Caco-2 (cell line): Measurements from ENCODE around the gene ZNF365. TPM values are rescaled to one million over a fixed set of nuclear protein-coding genes. Genes with fewer than 3 reads are reported as not detected.

Experiments
- BruUV-seq: library from RNA; stranded (reverse); fragments of 400-500 nt; replicated peaks from 2 replicates; lab custom pipeline; 2021; lab: Mats Ljungman, UMichigan
- CTCF ChIA-PET: fragments of 300-600 bp; sonication (Branson Sonifier 250); formaldehyde crosslinking; loops from one replicate; lab custom pipeline; 2022; ENCODE audit warnings: antibody characterized with exemption; lab: Charles Lee
- POLR2A ChIA-PET: fragments of 300-600 bp; sonication (Branson Sonifier 250); formaldehyde crosslinking; loops from one replicate; lab custom pipeline; 2022; ENCODE audit warnings: antibody characterized with exemption; lab: Charles Lee
- DNase-seq, 2 experiments: peaks; one replicate each; pipeline versions ENCODE4 v3.0.0 to v3.0.0-alpha.2; 2020 to 2022
- H3K27me3 ChIP-seq: replicated peaks from 2 replicates; pipeline ENCODE4 v1.6.0; 2011; ENCODE audit warnings: low read length; ENCODE audit not compliant: control insufficient read depth, insufficient read depth
- H3K36me3 ChIP-seq: 2 replicates; pipeline ENCODE4 v1.5.1; 2011; ENCODE audit warnings: low read length; ENCODE audit not compliant: control insufficient read depth, insufficient read depth
- H3K4me1 ChIP-seq: fragments of 250-450 bp; sonication (Bioruptor Pico); 2 replicates; pipeline ENCODE4 v1.5.1; 2020; ENCODE audit warnings: mild to moderate bottlenecking
- H3K4me3 ChIP-seq: 2 replicates; pipeline ENCODE4 v1.5.1; 2011; ENCODE audit warnings: low read depth, mild to moderate bottlenecking, control low read depth, low read length
- H3K9me3 ChIP-seq: fragments of 250-450 bp; sonication (Bioruptor Pico); 2 replicates; pipeline ENCODE4 v1.5.1; 2020; ENCODE audit warnings: mild to moderate bottlenecking, moderate library complexity
- H3K27ac Mint-ChIP-seq: one replicate; pipeline ENCODE4 v1.8.0; 2022; ENCODE audit warnings: mixed read lengths; ENCODE audit not compliant: unreplicated experiment
- H3K27me3 Mint-ChIP-seq: one replicate; pipeline ENCODE4 v1.8.0; 2022; ENCODE audit warnings: mixed read lengths; ENCODE audit not compliant: insufficient read depth, unreplicated experiment
- H3K36me3 Mint-ChIP-seq: one replicate; pipeline ENCODE4 v1.8.0; 2022; ENCODE audit warnings: mild to moderate bottlenecking, mixed read lengths; ENCODE audit not compliant: insufficient read depth, unreplicated experiment
- H3K4me1 Mint-ChIP-seq: one replicate; pipeline ENCODE4 v1.8.0; 2022; ENCODE audit warnings: low read depth, mixed read lengths; ENCODE audit not compliant: unreplicated experiment
- H3K4me3 Mint-ChIP-seq: one replicate; pipeline ENCODE4 v1.8.0; 2022; ENCODE audit warnings: mild to moderate bottlenecking, moderate library complexity, mixed read lengths; ENCODE audit not compliant: unreplicated experiment
- H3K9me3 Mint-ChIP-seq: one replicate; pipeline ENCODE4 v1.8.0; 2022; ENCODE audit warnings: mixed read lengths; ENCODE audit not compliant: unreplicated experiment
- intact Hi-C: fragments of 100-400 bp; cut with micrococcal nuclease; formaldehyde crosslinking; loops from one replicate; pipeline ENCODE4 v1.10.0; 2022; ENCODE audit not compliant: unreplicated experiment
- total RNA-seq: library from RNA; stranded (reverse); gene quantifications from 2 replicates; pipeline ENCODE4 v1.2.3, GENCODE V29; 2022
- TF ChIP-seq, protein P1 (sequence below), 2 experiments: fragments of 200-600 bp in 1 of 2; IDR thresholded peaks; 1 replicate in 1 of 2; 2 replicates in 1 of 2; pipeline versions ENCODE4 v1.5.1 to v1.8.0; 2011 to 2022; ENCODE audit warnings: antibody characterized with exemption in 1 of 2, control low read depth in 1 of 2, inconsistent platforms in 1 of 2, low read depth in 1 of 2, low read length in 1 of 2, mild to moderate bottlenecking in 1 of 2, moderate library complexity in 1 of 2; ENCODE audit not compliant: insufficient read depth in 1 of 2, severe bottlenecking in 1 of 2, unreplicated experiment in 1 of 2

ZNF365 gene
- total RNA-seq, 1 experiment from 2014 or later = not detected

GRCh38 chr10:62433901-62434300, 59.7 kb downstream of the ZNF365 start:
- H3K9me3 Mint-ChIP-seq = peaks cover 3% of the 10 kb centered on the region
- no peaks in the 10 kb centered on the region for H3K36me3 ChIP-seq
- no peaks in the 10 kb centered on the region for H3K4me1 ChIP-seq
- H3K4me3 ChIP-seq = no peak overlapping the region
- H3K27me3 ChIP-seq = no peaks in the 10 kb centered on the region
- intact Hi-C loops = loop anchor here (10.0 kb wide), 1 partner anchor 131 kb away; no protein-coding TSS in a partner anchor
- H3K4me1 Mint-ChIP-seq = no peaks in the 10 kb centered on the region
- no peaks in the 10 kb centered on the region for H3K9me3 ChIP-seq
- no peak overlapping the region for H3K27ac Mint-ChIP-seq
- no peaks in the 10 kb centered on the region for H3K36me3 Mint-ChIP-seq
- peaks cover 18% of the 10 kb centered on the region for H3K27me3 Mint-ChIP-seq
- no peak for DNase-seq
- no peak overlapping the region for H3K4me3 Mint-ChIP-seq
- CTCF ChIA-PET = no interaction called here
- no TSS peak for BruUV-seq
- POLR2A ChIA-PET = no interaction called here
- TF ChIP-seq, protein P1, sequence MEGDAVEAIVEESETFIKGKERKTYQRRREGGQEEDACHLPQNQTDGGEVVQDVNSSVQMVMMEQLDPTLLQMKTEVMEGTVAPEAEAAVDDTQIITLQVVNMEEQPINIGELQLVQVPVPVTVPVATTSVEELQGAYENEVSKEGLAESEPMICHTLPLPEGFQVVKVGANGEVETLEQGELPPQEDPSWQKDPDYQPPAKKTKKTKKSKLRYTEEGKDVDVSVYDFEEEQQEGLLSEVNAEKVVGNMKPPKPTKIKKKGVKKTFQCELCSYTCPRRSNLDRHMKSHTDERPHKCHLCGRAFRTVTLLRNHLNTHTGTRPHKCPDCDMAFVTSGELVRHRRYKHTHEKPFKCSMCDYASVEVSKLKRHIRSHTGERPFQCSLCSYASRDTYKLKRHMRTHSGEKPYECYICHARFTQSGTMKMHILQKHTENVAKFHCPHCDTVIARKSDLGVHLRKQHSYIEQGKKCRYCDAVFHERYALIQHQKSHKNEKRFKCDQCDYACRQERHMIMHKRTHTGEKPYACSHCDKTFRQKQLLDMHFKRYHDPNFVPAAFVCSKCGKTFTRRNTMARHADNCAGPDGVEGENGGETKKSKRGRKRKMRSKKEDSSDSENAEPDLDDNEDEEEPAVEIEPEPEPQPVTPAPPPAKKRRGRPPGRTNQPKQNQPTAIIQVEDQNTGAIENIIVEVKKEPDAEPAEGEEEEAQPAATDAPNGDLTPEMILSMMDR (IDR thresholded peaks at IDR 0.05; ENCODE audit: insufficient read depth in 1 of 2, low read depth in 1 of 2, low read length in 1 of 2, severe bottlenecking in 1 of 2, unreplicated experiment in 1 of 2) = no peak

DNA sequence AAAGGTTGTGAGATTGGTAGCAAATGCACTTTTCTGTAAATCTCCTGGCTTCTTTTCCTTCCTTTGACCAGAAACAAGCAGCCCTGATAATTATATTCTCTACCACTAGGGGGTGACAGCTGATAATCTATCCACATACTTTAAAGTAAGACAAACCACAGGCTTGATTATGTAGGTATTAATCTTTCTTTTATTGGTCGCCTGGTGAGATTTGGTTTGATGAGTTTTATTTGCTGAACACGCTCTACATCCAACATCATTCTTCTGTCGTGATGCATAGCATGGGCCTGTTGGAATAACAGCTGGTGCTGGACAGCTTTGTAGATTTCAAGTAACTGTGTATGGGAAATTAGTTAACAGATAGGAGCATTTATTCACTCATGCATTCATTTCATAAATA, 63.5 kb downstream of the ZNF365 start:
- Histone ChIP-seq H3K27me3 (no peaks in the 10 kb centered on the region), H3K4me1 (no peaks in the 10 kb centered on the region), H3K36me3 (no peaks in the 10 kb centered on the region), H3K9me3 (no peaks in the 10 kb centered on the region), H3K4me3 (no peak overlapping the region)
- peak in 1 of 2 experiments; percentile 79 for DNase-seq
- H3K27ac Mint-ChIP-seq = no peak overlapping the region
- ChIA-PET CTCF (interaction anchor here (0.6 to 1.2 kb wide), 6 partner anchors 11 to 860 kb away, joined by 3 to 5 read pairs (median 3); no protein-coding TSS in a partner anchor), POLR2A (no interaction called here)
- intact Hi-C loops = loop anchor here (1.0 to 10.0 kb wide), 7 partner anchors 55 to 721 kb away; partner anchors contain the start of genes EGR2 and RTKN2
- no TSS peak for BruUV-seq
- H3K4me1 Mint-ChIP-seq = no peaks in the 10 kb centered on the region
- TF ChIP-seq, protein P1 (IDR thresholded peaks at IDR 0.05; ENCODE audit: insufficient read depth in 1 of 2, low read depth in 1 of 2, low read length in 1 of 2, severe bottlenecking in 1 of 2, unreplicated experiment in 1 of 2) = peak; percentile 85
- no peak overlapping the region for H3K4me3 Mint-ChIP-seq
- H3K9me3 Mint-ChIP-seq = peaks cover 15% of the 10 kb centered on the region
- H3K36me3 Mint-ChIP-seq = no peaks in the 10 kb centered on the region
- peaks cover 21% of the 10 kb centered on the region for H3K27me3 Mint-ChIP-seq

- no TSS peak for BruUV-seq
- H3K27me3 ChIP-seq = no peaks in the 10 kb centered on the region
- POLR2A ChIA-PET = no interaction called here
- no peaks in the 10 kb centered on the region for H3K36me3 ChIP-seq
- no peaks in the 10 kb centered on the region for H3K36me3 Mint-ChIP-seq
- H3K4me1 ChIP-seq = no peaks in the 10 kb centered on the region
- H3K4me3 ChIP-seq = no peak overlapping the region
- TF ChIP-seq, protein P1 (IDR thresholded peaks at IDR 0.05; ENCODE audit: insufficient read depth in 1 of 2, low read depth in 1 of 2, low read length in 1 of 2, severe bottlenecking in 1 of 2, unreplicated experiment in 1 of 2) = no peak
- peaks cover 28% of the 10 kb centered on the region for H3K27me3 Mint-ChIP-seq
- DNase-seq = no peak
- CTCF ChIA-PET = no interaction called here
- no peaks in the 10 kb centered on the region for H3K9me3 ChIP-seq
- H3K27ac Mint-ChIP-seq = no peak overlapping the region
- no peak overlapping the region for H3K4me3 Mint-ChIP-seq
- peaks cover 15% of the 10 kb centered on the region for H3K9me3 Mint-ChIP-seq
- H3K4me1 Mint-ChIP-seq = no peaks in the 10 kb centered on the region
- intact Hi-C loops = no loop called here
Observed at GRCh38 chr10:62442006-62442405, 67.8 kb downstream of the ZNF365 start.
